ENCODE measurements around the gene SLC1A6. TPM values are rescaled to one million over a fixed set of nuclear protein-coding genes. Genes with fewer than 3 reads are reported as not detected.

SLC1A6 gene
- polyA plus RNA-seq, 1 of the 3 experiments (the other 2 are of a cell fraction): not detected

DNA sequence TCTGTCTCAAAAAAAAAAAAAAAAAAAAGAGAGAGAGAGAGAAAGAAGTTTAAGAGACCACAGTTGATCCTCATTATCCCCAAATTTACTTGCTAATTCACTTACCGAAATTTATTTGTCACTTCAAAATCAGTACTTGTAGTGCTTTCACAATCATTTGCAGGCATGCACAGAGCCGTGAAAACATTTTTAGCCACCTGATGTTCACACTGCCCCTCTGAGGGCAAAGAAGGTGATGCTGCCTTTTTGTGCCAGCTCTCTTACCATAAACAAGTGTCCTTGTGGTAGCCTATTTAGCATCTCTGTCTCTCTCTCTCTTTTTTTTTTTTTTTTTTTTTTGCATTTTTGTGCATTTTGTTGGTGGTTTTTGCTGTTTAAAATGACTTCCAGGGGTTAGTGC lies 45.6 kb upstream of the SLC1A6 start:
- no peak overlapping the region for H2AFZ ChIP-seq (ENCODE audit: low read depth)
- H3K4me2 ChIP-seq: no peak overlapping the region
- H3F3A ChIP-seq (replicated peaks; ENCODE audit: insufficient read depth): no peaks in the 10 kb centered on the region
- H3K9me3 ChIP-seq: no peaks in the 10 kb centered on the region
- peaks cover 19% of the 10 kb centered on the region; the same call in 1 of the 2 replicates for H3K27me3 ChIP-seq (ENCODE audit: insufficient read depth)
- no peak overlapping the region for H3K27ac ChIP-seq (ENCODE audit: low read depth in 2 of 2, low read length in 1 of 2)
- TF ChIP-seq, protein P1, sequence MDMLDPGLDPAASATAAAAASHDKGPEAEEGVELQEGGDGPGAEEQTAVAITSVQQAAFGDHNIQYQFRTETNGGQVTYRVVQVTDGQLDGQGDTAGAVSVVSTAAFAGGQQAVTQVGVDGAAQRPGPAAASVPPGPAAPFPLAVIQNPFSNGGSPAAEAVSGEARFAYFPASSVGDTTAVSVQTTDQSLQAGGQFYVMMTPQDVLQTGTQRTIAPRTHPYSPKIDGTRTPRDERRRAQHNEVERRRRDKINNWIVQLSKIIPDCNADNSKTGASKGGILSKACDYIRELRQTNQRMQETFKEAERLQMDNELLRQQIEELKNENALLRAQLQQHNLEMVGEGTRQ (IDR thresholded peaks at IDR 0.05; ENCODE audit: borderline replicate concordance, low read depth, low read length): no peak
- TF ChIP-seq SIN3A (IDR thresholded peaks at IDR 0.05; ENCODE audit: borderline replicate concordance, low read depth, low read length): no peak
- TF ChIP-seq RXRA (IDR thresholded peaks at IDR 0.05; ENCODE audit: borderline replicate concordance, low read depth): no peak
- TF ChIP-seq, protein P2, sequence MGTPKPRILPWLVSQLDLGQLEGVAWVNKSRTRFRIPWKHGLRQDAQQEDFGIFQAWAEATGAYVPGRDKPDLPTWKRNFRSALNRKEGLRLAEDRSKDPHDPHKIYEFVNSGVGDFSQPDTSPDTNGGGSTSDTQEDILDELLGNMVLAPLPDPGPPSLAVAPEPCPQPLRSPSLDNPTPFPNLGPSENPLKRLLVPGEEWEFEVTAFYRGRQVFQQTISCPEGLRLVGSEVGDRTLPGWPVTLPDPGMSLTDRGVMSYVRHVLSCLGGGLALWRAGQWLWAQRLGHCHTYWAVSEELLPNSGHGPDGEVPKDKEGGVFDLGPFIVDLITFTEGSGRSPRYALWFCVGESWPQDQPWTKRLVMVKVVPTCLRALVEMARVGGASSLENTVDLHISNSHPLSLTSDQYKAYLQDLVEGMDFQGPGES (IDR thresholded peaks at IDR 0.05; ENCODE audit: low read depth, low read length): no peak
- TF ChIP-seq, protein P3, sequence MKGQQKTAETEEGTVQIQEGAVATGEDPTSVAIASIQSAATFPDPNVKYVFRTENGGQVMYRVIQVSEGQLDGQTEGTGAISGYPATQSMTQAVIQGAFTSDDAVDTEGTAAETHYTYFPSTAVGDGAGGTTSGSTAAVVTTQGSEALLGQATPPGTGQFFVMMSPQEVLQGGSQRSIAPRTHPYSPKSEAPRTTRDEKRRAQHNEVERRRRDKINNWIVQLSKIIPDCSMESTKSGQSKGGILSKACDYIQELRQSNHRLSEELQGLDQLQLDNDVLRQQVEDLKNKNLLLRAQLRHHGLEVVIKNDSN (IDR thresholded peaks at IDR 0.05; ENCODE audit: borderline replicate concordance, low read depth): no peak
- no peak for TF ChIP-seq SMC3 (IDR thresholded peaks at IDR 0.05; ENCODE audit: low read depth, low read length)
- TF ChIP-seq, protein P4, sequence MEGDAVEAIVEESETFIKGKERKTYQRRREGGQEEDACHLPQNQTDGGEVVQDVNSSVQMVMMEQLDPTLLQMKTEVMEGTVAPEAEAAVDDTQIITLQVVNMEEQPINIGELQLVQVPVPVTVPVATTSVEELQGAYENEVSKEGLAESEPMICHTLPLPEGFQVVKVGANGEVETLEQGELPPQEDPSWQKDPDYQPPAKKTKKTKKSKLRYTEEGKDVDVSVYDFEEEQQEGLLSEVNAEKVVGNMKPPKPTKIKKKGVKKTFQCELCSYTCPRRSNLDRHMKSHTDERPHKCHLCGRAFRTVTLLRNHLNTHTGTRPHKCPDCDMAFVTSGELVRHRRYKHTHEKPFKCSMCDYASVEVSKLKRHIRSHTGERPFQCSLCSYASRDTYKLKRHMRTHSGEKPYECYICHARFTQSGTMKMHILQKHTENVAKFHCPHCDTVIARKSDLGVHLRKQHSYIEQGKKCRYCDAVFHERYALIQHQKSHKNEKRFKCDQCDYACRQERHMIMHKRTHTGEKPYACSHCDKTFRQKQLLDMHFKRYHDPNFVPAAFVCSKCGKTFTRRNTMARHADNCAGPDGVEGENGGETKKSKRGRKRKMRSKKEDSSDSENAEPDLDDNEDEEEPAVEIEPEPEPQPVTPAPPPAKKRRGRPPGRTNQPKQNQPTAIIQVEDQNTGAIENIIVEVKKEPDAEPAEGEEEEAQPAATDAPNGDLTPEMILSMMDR (IDR thresholded peaks at IDR 0.05): peak; percentile 27; the same call in 1 of the 2 replicates
- TF ChIP-seq MXI1 (IDR thresholded peaks at IDR 0.05; ENCODE audit: low read depth, low read length): no peak
- TF ChIP-seq RAD21 (IDR thresholded peaks at IDR 0.05; ENCODE audit: low read length): peak; percentile 4; the same call in 1 of the 2 replicates
- 15% methylated on average over 2 of the region's 2 CpGs for WGBS (ENCODE audit: low lambda C conversion rate)
- H3K9ac ChIP-seq: no peak overlapping the region
- no peaks in the 10 kb centered on the region for H3K9me2 ChIP-seq
- peak; percentile 33 for DNase-seq
- H4K20me1 ChIP-seq (ENCODE audit: insufficient read depth): no peaks in the 10 kb centered on the region
- H3K4me3 ChIP-seq (ENCODE audit: low read depth in 2 of 2, low read length in 1 of 2): no peak overlapping the region
- CTCF ChIA-PET: interaction anchor here (1.6 kb wide), 1 partner anchor 32 kb away, joined by 3 read pairs; no protein-coding TSS in a partner anchor
- POLR2A ChIA-PET: no interaction called here
- no peaks in the 10 kb centered on the region for H3K36me3 ChIP-seq (replicated peaks in 1 of 2; ENCODE audit: control insufficient read depth in 1 of 2, insufficient read depth in 2 of 2, low read length in 1 of 2)
- no peaks in the 10 kb centered on the region for H3K79me2 ChIP-seq (ENCODE audit: insufficient read depth)
- no peaks in the 10 kb centered on the region for H3K4me1 ChIP-seq (ENCODE audit: control insufficient read depth in 1 of 2, insufficient read depth in 2 of 2, low read depth in 1 of 2, low read length in 1 of 2)

DNA sequence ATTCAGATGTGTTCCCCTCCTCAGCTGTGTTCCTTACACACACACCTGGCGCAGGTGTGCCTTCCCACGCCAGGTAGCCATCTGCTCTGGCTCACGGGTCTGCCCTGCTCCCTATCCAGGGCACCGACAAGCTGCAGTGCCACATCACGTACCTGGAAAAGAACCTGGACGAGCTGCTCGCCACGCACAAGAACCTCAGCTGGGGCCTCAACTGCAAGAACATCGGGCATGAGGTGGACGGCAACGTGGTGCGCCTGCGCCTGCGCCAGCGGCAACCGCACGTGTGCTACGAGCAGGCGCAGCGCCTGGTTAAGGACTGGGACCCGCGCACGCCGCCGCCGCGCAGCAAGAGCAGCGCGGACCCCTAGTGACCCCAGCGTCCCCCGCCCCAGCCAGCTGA lies 43.1 kb upstream of the SLC1A6 start:
- 2% methylated on average over 11 of the region's 31 CpGs for WGBS (ENCODE audit: low lambda C conversion rate)
- no peaks in the 10 kb centered on the region for H3K79me2 ChIP-seq (ENCODE audit: insufficient read depth)
- no peaks in the 10 kb centered on the region for H3K9me2 ChIP-seq
- POLR2A ChIA-PET: no interaction called here
- no peak overlapping the region for H3K27ac ChIP-seq (ENCODE audit: low read depth in 2 of 2, low read length in 1 of 2)
- no peaks in the 10 kb centered on the region for H3K36me3 ChIP-seq (replicated peaks in 1 of 2; ENCODE audit: control insufficient read depth in 1 of 2, insufficient read depth in 2 of 2, low read length in 1 of 2)
- H3K4me1 ChIP-seq (ENCODE audit: control insufficient read depth in 1 of 2, insufficient read depth in 2 of 2, low read depth in 1 of 2, low read length in 1 of 2): no peaks in the 10 kb centered on the region
- H3K27me3 ChIP-seq (ENCODE audit: insufficient read depth): peaks cover 19% of the 10 kb centered on the region; the same call in 1 of the 2 replicates
- no peak overlapping the region for H3K4me2 ChIP-seq
- CTCF ChIA-PET: interaction anchor here (0.6 kb wide), 1 partner anchor 202 kb away, joined by 3 read pairs; no protein-coding TSS in a partner anchor
- H2AFZ ChIP-seq (ENCODE audit: low read depth): no peak overlapping the region
- H3K4me3 ChIP-seq (ENCODE audit: low read depth in 2 of 2, low read length in 1 of 2): no peak overlapping the region
- peak; percentile 22 for DNase-seq
- no peaks in the 10 kb centered on the region for H4K20me1 ChIP-seq (ENCODE audit: insufficient read depth)
- no peaks in the 10 kb centered on the region for H3K9me3 ChIP-seq
- H3K9ac ChIP-seq: no peak overlapping the region
- no peaks in the 10 kb centered on the region for H3F3A ChIP-seq (replicated peaks; ENCODE audit: insufficient read depth)
- TF ChIP-seq, protein P5, sequence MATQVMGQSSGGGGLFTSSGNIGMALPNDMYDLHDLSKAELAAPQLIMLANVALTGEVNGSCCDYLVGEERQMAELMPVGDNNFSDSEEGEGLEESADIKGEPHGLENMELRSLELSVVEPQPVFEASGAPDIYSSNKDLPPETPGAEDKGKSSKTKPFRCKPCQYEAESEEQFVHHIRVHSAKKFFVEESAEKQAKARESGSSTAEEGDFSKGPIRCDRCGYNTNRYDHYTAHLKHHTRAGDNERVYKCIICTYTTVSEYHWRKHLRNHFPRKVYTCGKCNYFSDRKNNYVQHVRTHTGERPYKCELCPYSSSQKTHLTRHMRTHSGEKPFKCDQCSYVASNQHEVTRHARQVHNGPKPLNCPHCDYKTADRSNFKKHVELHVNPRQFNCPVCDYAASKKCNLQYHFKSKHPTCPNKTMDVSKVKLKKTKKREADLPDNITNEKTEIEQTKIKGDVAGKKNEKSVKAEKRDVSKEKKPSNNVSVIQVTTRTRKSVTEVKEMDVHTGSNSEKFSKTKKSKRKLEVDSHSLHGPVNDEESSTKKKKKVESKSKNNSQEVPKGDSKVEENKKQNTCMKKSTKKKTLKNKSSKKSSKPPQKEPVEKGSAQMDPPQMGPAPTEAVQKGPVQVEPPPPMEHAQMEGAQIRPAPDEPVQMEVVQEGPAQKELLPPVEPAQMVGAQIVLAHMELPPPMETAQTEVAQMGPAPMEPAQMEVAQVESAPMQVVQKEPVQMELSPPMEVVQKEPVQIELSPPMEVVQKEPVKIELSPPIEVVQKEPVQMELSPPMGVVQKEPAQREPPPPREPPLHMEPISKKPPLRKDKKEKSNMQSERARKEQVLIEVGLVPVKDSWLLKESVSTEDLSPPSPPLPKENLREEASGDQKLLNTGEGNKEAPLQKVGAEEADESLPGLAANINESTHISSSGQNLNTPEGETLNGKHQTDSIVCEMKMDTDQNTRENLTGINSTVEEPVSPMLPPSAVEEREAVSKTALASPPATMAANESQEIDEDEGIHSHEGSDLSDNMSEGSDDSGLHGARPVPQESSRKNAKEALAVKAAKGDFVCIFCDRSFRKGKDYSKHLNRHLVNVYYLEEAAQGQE (IDR thresholded peaks at IDR 0.05; ENCODE audit: low read depth, low read length): no peak
- TF ChIP-seq TAF1 (IDR thresholded peaks at IDR 0.05; ENCODE audit: borderline replicate concordance, low read depth, low read length) (no peak), TEAD4 (IDR thresholded peaks at IDR 0.05; ENCODE audit: borderline replicate concordance, insufficient read depth) (no peak), GATA2 (CRISPR knock-in tag; IDR thresholded peaks at IDR 0.05) (no peak), MXI1 (IDR thresholded peaks at IDR 0.05; ENCODE audit: low read depth, low read length) (no peak)
- TF ChIP-seq, protein P4 (IDR thresholded peaks at IDR 0.05): no peak
- TF ChIP-seq, protein P6, sequence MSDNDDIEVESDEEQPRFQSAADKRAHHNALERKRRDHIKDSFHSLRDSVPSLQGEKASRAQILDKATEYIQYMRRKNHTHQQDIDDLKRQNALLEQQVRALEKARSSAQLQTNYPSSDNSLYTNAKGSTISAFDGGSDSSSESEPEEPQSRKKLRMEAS (IDR thresholded peaks at IDR 0.05; ENCODE audit: low read depth): no peak

Data from SK-N-SH (cell line).